ENCODE results near the gene TSPEAR. TPM values are rescaled to one million over a fixed set of nuclear protein-coding genes. Genes with fewer than 3 reads are reported as not detected.

Gene TSPEAR
- polyA plus RNA-seq, 1 experiment, result not detected

DNA sequence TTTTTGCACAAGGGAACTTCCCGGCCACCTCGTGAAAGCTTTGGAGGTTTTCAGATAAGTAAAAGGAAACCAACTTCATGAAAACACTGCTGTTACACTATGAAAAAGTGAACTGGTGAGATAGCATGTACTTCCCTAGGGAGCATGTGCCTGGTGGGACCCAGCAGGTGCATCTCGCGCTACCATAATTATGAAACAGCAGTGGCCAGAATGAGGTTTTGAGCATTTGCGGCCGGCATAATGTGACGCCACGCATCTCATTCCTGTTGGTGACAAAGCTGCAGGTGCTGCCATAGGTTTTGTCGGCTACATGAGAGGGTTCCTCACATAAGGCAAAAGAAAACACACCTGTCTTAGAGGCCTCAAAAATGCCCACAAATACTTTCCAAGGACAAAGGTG lies 154.5 kb downstream of the TSPEAR start:
- Histone ChIP-seq H3K36me3 (ENCODE audit: control insufficient read depth, insufficient read depth, low read length) (no peaks in the 10 kb centered on the region), H3K27me3 (ENCODE audit: control insufficient read depth, insufficient read depth, low read length) (peaks cover 8% of the 10 kb centered on the region), H3K4me3 (ENCODE audit: low read depth, low read length) (no peak overlapping the region)
- TF ChIP-seq CTCF (IDR thresholded peaks at IDR 0.05; ENCODE audit: insufficient read depth, low read depth, low read length), result no peak
- no peak for DNase-seq (ENCODE audit: low read depth)
- ChIA-PET CTCF (interaction anchor here (0.6 kb wide), 1 partner anchor 90 kb away, joined by 3 read pairs; no protein-coding TSS in a partner anchor), POLR2A (no interaction called here)

GRCh38 chr21:44555200-44555875 lies 156.0 kb downstream of the TSPEAR start:
- no peak overlapping the region for H3K4me3 ChIP-seq (ENCODE audit: low read depth, low read length)
- ChIA-PET CTCF (no interaction called here), POLR2A (no interaction called here)
- no peaks in the 10 kb centered on the region for H3K36me3 ChIP-seq (ENCODE audit: control insufficient read depth, insufficient read depth, low read length)
- no peak for DNase-seq (ENCODE audit: low read depth)
- peaks cover 8% of the 10 kb centered on the region for H3K27me3 ChIP-seq (ENCODE audit: control insufficient read depth, insufficient read depth, low read length)
- TF ChIP-seq CTCF (IDR thresholded peaks at IDR 0.05; ENCODE audit: insufficient read depth, low read depth, low read length), result no peak

DNA sequence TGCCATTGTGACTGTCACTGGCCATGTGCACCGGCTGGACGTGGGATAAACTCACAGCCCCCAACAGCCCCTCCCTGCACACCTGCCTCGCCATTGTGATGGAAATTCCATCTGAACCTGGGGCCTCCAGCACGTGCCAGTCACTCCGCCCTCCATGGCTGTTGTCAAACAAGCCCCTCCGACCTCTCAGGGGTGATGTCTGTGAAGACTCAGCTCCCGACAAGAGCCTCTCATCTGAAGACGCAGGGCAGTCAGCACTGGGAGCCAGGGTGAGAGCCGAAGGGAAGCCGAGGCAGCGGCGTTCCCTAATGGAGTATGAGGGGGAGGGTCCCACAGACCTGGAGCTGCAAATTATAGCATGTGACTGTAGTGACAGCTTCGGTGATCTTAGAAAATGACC lies 158.7 kb downstream of the TSPEAR start:
- H3K4me3 ChIP-seq (ENCODE audit: low read depth, low read length), result no peak overlapping the region
- TF ChIP-seq CTCF (IDR thresholded peaks at IDR 0.05; ENCODE audit: insufficient read depth, low read depth, low read length), result no peak
- ChIA-PET POLR2A (no interaction called here), CTCF (no interaction called here)
- DNase-seq (ENCODE audit: low read depth), result no peak
- no peaks in the 10 kb centered on the region for H3K36me3 ChIP-seq (ENCODE audit: control insufficient read depth, insufficient read depth, low read length)
- peaks cover 8% of the 10 kb centered on the region for H3K27me3 ChIP-seq (ENCODE audit: control insufficient read depth, insufficient read depth, low read length)

GRCh38 chr21:44552136-44552535 lies 159.2 kb downstream of the TSPEAR start:
- peaks cover 8% of the 10 kb centered on the region for H3K27me3 ChIP-seq (ENCODE audit: control insufficient read depth, insufficient read depth, low read length)
- TF ChIP-seq CTCF (IDR thresholded peaks at IDR 0.05; ENCODE audit: insufficient read depth, low read depth, low read length), result no peak
- ChIA-PET POLR2A (no interaction called here), CTCF (no interaction called here)
- no peaks in the 10 kb centered on the region for H3K36me3 ChIP-seq (ENCODE audit: control insufficient read depth, insufficient read depth, low read length)
- no peak overlapping the region for H3K4me3 ChIP-seq (ENCODE audit: low read depth, low read length)
- no peak for DNase-seq (ENCODE audit: low read depth)

DNA sequence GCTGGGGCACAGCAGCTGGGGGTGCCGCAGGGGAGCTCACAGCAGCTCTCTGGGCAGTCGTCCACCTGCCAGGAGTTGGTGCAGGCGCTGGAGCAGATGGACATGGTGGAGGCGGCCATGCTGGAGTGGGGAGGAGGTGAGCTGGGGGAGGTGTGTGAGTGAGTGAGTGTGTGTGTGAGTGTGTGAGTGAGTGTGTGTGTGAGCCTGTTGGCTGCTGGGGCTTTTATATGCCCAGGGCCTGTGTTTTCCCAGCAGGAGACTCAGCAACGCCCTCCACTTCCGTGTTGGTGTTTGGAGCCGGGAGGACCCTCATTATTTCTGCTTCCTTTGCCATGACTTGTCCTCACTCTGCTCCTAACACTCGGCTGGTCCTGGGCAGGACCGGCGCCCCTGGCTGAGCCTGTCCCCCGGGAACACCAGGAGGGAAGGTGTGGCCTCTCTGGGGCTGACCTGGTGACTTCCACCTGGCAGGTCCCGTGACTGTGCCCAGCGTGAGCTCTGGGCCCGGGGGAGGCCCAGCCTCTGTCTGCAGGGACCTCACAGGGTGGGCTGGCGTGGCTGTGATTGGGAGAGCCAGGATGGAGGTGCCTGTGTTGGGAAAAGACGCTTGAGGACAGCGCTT lies 159.9 kb downstream of the TSPEAR start, which contains the start of gene KRTAP10-2:
TSS of gene KRTAP10-2 (minus strand) at position 166 of the 622 bp plus-strand sequence. CDS start at position 119, 47 bp downstream.
- ChIA-PET POLR2A (no interaction called here), CTCF (no interaction called here)
- TF ChIP-seq CTCF (IDR thresholded peaks at IDR 0.05; ENCODE audit: insufficient read depth, low read depth, low read length), result no peak
- H3K4me3 ChIP-seq (ENCODE audit: low read depth, low read length), result no peak within 1 kb of the TSS
- DNase-seq (ENCODE audit: low read depth), result no peak
- peaks cover 8% of the 10 kb centered on the region for H3K27me3 ChIP-seq (ENCODE audit: control insufficient read depth, insufficient read depth, low read length)
- no peaks in the 10 kb centered on the region for H3K36me3 ChIP-seq (ENCODE audit: control insufficient read depth, insufficient read depth, low read length)

Measured in BJ (cell line).